ENCODE results near the gene EPHA3.

GRCh38 chr3:89314454-89315098 lies 207.2 kb downstream of the EPHA3 start:
- no peak for TF ChIP-seq POLR2A (IDR thresholded peaks at IDR 0.05; ENCODE audit: low read depth, low read length)
- no peak for TF ChIP-seq POLR2AphosphoS5 (IDR thresholded peaks at IDR 0.05; ENCODE audit: low read depth, low read length)
- no peak for TF ChIP-seq TAF1 (IDR thresholded peaks at IDR 0.05; ENCODE audit: low read depth, low read length)
- TF ChIP-seq PAX5 (IDR thresholded peaks at IDR 0.05; ENCODE audit: insufficient read depth, low read length, severe bottlenecking): no peak
- TF ChIP-seq SPI1 (IDR thresholded peaks at IDR 0.05; ENCODE audit: low read depth, low read length): no peak
- no peak for TF ChIP-seq POU2F2 (IDR thresholded peaks at IDR 0.05; ENCODE audit: low read depth, low read length)
